GM21447 (cell line): ENCODE measurements around the gene CTCFL.

Source experiments
- ATAC-seq: cut with Tn5 transposase; IDR thresholded peaks from one replicate; pipeline ENCODE4 v1.9.1; 2021; ENCODE audit not compliant: unreplicated experiment

The CTCFL gene

GRCh38 chr20:57537822-57538221 lies 12.9 kb upstream of the CTCFL start:
- ATAC-seq = no peak

GRCh38 chr20:57536771-57537724 lies 12.1 kb upstream of the CTCFL start:
- no peak for ATAC-seq

GRCh38 chr20:57536120-57536708 lies 11.3 kb upstream of the CTCFL start:
- ATAC-seq = no peak

GRCh38 chr20:57535297-57535696 lies 10.4 kb upstream of the CTCFL start:
- ATAC-seq = no peak

GRCh38 chr20:57532104-57532503 lies 7.2 kb upstream of the CTCFL start:
- ATAC-seq = no peak

- ATAC-seq = no peak
Observed at GRCh38 chr20:57530327-57530981, 5.5 kb upstream of the CTCFL start.

- ATAC-seq = no peak
Observed at GRCh38 chr20:57529810-57530209, 4.9 kb upstream of the CTCFL start.

- ATAC-seq = no peak
Observed at GRCh38 chr20:57529160-57529585, 4.2 kb upstream of the CTCFL start.

GRCh38 chr20:57528148-57528547 lies 3.2 kb upstream of the CTCFL start:
- no peak for ATAC-seq

GRCh38 chr20:57527728-57528127 lies 2.8 kb upstream of the CTCFL start:
- ATAC-seq = no peak

GRCh38 chr20:57526885-57527460 lies 2.0 kb upstream of the CTCFL start:
- ATAC-seq = no peak

- no peak for ATAC-seq
Observed at GRCh38 chr20:57526087-57526884, 1.3 kb upstream of the CTCFL start.

- no peak for ATAC-seq
Observed at GRCh38 chr20:57525328-57526086, 567 bp upstream of the CTCFL start.

GRCh38 chr20:57523782-57524181 lies 1.2 kb downstream of the CTCFL start:
- ATAC-seq = no peak

GRCh38 chr20:57522380-57523140 lies 2.4 kb downstream of the CTCFL start:
- no peak for ATAC-seq

GRCh38 chr20:57517904-57518303 lies 7.0 kb downstream of the CTCFL start:
- no peak for ATAC-seq

GRCh38 chr20:57514273-57514751 lies 10.6 kb downstream of the CTCFL start:
- ATAC-seq = no peak

- ATAC-seq = no peak
Observed at GRCh38 chr20:57513199-57513598, 11.7 kb downstream of the CTCFL start.

- no peak for ATAC-seq
Observed at GRCh38 chr20:57512432-57512831, 12.5 kb downstream of the CTCFL start.
